Globus pallidus (tissue), 1 donor: Measurements from ENCODE around the gene WNK2.

Experiments
- DNase-seq: peaks from one replicate; pipeline ENCODE4 v3.0.0-alpha.2; 2015; ENCODE audit warnings: low spot score

WNK2 gene

DNA sequence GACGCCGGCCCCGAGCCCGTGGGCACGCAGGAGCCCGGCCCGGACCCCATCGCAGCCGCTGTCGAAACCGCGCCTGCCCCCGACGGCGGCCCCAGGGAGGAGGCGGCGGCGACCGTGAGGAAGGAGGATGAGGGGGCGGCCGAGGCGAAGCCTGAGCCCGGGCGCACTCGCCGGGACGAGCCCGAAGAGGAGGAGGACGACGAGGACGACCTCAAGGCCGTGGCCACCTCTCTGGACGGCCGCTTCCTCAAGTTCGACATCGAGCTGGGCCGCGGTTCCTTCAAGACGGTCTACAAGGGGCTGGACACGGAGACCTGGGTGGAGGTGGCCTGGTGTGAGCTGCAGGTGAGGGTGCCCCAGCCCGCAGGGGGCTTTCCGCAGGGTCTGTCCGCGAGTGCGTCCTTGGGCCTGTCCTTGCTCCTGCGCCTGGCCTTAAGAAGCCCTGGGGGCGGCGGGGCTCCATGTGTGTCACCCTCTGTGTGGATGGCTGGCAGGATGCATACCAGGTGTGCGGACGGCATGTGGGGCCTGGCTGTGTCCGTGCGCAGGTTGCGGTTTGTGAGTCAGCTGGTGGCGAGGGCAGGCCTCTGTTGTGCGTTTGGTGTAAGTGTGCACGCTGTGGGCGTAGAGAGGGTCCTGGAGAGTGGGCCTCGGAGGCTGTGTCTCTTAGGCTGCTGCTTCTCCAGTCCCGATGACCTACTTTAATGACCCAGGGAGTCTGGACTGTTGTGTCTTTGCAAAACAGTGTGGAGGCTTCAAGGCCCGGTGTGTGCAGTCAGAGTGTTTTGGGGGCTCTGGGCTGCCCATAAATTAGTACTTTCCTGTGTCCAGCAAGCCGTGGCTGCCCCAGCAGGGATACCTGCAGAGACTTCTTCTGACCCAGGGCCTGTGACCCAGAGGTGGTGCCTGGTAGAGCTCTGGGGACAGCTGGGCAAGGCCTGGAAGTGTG, 1.6 kb downstream of the WNK2 start:
- DNase-seq, result no peak

DNA sequence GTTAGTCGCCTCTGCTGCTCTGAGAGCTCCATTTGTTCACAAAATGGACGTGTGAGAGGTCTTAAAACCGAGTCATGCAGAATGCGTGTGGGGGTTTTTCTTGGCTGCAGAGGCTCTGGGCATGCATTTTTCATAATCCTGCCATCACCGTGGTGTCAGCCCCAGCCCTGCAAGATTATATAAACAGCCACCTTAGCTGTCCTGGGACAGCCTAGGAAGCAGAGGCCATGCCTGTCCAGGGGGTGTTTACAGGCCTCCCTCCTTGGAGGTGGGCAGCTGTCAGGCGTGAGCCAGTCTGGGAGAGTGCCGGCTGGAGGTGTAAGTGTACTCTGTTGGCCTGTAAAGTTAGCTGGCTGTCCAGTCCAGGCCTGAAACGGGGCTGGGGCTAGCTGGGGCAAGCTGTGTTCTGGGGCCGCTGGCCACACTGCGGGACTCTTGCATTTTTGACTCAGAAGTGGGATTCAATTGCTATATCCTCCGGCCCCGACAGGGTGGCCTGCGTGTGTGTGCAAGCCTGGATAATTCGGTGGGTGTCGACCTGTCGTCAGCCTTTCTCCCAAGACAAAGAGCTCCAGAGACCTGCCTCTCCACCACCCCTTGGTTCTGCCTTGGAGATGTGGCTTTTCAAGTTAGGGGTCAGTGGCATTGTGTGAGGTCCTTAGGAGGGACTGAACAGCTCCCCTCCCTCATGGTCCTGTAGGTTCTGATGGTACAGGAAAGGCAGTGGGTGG, 2.4 kb downstream of the WNK2 start:
- DNase-seq, result no peak

DNA sequence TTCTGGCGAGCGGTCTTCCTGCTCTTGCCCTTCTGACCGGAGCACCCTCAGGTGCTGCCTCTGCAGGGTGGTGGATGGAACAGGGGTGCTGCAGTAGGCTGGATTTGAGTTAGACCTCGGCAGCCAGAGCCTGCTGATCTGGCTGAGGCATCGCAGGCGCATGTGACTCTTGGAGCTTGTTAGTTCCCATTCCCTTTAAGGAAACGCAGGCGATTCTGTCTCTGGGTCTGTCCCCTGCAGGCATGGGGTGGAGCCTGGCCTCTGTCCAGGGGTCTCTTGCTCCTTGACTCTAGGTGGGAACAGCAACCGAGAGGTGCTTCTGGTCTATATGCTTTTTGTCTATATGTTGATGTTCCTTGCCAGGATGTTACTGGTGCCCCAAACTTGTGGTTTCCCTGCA, 3.1 kb downstream of the WNK2 start:
- no peak for DNase-seq

DNA sequence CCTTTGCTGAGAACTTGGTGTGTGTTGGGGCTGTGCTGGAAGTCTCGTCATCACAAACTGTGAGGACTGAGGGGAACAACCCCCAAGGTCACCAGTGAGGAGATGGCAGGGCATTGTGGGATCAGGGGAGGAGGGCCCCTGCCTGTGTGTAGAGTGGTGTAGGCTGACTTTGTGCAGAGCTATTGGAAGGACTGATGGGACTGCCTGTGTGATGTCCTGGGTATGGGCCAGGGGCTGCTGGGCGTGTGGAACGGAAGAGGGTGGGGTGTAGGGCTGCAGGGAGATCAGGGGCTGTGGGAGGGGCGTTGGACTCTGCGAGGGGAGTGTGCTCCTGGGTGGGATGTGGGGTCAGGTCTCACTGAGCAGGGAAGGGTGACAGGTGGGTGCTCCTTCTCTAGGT, 3.6 kb downstream of the WNK2 start:
- DNase-seq, result no peak

DNA sequence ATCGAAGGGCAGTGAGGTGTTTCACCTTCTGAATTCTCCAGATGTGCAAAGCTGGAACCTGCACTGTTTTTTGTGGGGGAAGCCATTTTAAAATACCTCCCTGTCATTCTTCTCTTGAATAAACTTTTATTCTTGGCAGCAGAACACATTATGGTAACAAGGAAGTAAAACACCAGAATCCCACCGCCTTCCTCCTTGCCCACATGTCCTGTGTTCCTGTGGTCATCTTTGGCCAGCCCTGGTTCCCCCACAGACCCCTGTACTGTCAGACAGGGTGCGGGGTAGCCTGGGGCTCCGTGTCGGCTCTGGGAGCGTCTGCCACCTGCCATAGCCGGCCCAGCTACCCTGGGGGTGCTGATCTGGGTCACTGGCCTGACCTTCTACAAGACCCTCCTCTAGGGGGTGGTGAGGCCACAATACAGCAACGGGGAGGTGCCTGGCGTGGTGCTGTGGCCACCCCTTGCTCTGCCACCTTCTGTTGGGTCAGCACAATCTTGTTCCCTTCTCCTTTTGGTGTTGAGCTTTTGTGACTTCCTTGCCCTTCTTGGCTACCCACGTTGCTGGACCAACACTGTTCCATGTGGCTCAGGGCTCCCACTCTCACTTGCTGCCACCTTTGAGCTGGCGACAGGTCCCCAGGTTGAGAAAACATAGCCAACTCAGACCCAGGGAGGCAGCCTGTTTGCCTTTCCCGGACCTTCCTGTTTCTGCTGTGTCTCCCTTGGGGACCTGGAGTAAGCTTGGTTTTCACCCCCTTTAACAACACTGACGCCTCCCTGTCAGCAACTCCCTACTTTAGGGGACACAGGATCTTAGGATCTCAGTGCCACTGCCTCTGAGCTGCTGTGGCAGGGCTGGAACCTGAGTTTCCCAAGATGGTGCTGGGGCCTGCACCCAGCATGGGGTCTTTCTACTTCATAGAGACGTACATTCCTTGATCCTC, 4.8 kb downstream of the WNK2 start:
- DNase-seq, result no peak

DNA sequence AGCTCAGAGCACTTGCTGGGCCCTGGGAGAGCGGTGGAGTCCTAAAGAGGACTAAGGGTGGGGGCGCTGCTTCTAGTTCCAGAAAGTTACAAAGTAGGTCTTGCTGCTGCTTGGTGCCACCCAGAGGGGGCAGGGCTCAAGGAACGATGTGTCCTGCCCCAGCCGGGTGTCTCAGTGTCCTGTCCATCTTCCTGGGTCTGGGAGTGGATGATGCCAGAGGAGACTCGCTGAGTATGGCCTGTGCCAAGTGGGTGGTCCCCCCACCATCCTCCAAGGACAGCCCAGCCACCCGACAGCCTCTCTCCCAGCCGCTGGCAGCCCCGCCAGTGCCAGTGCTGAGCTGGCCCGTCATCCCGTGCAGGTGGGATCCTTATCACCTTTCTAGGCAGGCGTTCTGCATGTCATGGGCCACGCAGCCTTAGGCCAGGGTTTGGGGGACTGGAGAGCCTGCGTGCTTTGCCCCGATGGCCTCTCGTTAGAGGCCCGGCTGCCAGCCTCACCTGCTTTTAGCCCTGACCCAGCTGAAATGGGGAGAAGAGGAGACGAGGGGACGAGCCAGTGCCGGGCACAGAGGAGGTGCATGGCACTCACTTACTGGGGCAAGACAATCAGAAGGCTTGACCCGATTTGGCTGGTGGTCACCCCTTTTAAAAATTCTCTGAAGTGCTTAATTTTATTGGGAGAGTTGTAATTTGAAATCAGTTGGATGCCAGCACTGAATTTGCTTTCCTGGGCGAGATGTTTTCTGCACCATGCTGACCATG, 5.6 kb downstream of the WNK2 start:
- no peak for DNase-seq

DNA sequence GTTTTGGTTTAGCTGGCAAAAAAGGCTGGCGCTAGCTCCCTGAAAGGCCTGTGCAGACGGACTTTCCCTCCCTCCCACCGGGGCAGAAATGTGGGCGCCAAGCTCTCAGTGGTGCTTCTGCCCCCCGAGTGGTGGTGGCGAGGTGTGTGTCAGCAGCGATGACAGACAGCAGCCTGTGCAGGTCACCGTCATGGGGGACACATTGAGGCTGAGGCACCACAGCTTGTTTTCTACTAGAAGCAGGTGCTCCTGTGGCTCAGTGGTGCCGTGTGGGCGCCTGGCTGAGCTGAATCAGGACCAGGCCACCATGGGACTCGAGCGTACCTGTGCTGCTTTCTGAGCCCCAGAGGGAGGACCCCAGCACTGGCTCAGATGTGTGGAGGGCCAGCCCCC, 6.2 kb downstream of the WNK2 start:
- DNase-seq, result no peak

DNA sequence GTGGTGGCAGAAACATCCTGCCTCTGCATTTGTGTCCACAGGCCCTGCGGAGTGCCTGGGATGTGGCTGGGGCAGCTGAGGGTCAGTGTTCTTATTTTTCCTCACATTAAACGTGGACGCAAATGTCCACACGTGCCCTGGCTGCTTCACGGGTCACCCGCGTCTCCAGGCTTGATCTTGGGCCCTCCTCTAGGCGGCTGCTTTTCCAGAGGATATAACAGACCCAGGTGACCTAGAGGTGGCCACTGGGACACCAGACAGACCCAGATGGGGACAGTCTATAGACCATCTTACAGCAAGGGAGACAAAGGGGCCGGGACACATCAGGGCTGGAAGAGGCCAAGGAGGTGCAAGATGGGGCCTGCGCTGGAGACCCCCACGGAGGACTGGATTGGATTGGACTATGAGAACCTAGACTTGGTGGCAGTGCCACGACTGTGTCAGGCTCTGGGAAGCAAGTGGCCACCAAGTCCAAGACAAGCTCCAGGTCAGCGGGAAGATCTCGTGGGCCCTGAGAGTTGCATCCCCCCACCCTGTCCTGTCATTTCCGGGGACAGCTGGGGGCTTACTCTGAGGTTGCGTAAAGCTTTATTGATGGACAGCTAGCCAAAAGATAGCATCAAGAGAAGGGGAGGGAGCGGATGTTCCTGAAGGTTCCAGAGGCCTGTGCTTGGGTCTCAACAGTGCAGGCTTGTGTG, 6.9 kb downstream of the WNK2 start:
- DNase-seq, result no peak

DNA sequence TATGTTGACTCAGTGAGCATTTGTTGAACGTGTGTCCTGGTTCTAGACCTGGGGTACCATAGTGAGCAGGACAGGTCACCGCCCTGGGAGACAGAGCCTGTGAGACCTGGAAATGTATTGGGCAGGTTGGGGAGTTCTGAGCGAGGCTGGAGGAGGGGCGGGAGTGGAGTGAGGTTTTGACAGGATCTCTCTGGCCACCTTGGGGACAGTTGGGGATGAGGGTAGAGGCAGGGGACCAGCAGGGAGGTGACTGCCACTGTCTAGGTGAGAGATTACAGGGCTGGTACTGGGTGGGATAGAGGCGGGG, 7.4 kb downstream of the WNK2 start:
- DNase-seq, result no peak

DNA sequence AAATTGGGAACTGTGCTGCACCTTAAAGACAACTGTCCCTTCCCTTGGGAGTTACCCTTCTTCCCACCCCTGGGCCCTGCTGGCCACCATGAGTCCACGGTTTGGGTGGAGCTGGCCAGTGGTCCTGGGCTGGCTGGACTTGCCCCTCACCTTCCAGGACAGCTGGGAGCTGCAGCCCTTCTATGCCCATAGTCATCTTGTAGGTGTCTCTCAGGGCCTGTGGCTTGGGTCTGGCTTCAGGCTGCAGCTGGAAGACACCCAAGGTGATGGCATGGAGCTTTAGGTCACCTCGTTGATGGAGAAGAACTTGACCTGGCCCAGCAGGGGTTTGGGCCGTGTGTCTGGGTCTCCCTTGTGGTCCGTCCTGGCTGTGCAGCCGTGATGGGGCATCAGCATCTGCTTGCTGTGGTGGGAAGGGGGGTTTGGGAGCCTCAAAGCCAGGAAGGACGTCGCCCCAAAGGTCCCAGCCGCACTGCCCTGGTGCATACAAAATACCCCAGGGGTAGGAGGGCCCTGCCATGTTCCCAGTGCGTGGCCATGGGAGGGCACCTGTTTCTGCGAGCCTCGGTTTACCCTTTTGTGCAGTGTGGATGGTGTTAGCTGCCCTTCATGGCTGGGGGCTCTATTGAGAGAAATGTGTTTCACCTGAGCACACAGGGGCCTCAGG, 8.9 kb downstream of the WNK2 start:
- no peak for DNase-seq

DNA sequence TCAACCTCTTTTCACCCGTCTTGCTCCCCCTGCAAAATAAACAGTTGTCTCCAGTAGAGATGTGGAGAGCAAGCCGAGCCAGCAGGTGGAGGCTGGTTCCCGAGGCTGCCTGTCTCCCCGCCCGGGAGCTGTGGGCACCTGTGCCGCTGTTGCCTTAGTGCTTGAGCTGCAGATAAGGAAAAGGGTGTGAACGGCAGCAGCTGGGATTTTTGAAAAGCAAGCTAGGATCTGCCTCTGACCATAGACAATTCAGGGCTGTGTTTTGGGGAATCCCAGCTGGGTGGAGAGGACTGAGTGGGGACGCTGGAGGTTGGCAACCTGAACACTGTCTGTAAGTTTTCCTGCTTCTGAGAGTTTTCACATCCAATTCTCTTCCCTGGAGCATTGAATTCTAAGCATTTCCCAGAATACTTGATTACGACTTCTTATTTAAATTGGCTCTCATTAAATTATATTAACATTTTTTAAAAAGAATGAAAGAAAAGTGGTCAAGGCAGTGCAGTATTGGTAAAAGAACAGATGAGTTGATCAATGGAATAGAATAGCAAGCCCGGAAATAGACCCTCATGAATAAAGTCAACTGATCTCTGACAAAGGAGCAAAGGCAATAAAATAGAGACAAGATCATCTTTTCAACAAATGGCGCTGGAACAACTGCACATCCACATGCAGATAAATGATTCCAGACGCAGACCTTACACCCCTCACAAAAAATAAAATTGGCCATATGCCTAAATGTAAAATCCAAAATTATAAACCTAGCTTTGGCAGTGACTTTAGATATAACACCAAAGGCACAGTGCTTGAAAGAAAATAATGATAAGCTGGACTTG, 9.7 kb downstream of the WNK2 start:
- no peak for DNase-seq

DNA sequence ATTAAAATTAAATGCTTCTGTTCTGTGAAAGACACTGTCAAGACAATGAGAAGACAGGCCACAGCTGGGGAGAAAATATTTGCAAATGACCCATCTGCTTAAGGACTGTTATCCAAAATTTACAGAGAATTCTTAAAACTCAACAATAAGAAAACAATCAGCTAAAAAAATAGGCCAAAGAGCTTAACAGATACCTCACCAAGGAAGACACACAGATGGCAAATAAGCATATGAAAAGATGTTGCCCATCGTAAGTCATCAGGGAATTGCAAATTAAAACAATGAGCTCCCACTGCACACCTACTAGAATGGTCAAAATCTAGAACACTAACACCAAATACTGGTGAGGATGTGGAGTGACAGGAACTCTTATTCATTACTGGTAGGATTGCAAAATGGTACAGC, 10.3 kb downstream of the WNK2 start:
- DNase-seq, result no peak

DNA sequence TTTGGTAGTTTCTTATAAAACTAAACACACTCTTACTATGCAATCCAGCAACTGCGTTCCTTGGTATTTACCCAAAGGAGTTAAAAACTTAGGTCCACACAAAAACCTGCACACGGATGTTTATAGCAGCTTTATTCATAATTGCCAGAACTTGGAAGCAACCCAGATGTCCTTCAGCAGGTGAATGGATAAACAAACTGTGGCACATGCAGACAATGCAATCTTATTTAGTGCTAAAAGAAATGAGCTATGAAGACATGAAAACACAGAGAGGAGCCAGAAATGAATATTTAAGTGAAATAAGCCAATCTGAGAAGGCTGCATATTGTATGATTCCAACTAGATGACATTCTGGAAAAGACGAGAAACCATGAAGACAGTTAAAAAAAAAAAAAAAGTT, 10.7 kb downstream of the WNK2 start:
- DNase-seq, result no peak

DNA sequence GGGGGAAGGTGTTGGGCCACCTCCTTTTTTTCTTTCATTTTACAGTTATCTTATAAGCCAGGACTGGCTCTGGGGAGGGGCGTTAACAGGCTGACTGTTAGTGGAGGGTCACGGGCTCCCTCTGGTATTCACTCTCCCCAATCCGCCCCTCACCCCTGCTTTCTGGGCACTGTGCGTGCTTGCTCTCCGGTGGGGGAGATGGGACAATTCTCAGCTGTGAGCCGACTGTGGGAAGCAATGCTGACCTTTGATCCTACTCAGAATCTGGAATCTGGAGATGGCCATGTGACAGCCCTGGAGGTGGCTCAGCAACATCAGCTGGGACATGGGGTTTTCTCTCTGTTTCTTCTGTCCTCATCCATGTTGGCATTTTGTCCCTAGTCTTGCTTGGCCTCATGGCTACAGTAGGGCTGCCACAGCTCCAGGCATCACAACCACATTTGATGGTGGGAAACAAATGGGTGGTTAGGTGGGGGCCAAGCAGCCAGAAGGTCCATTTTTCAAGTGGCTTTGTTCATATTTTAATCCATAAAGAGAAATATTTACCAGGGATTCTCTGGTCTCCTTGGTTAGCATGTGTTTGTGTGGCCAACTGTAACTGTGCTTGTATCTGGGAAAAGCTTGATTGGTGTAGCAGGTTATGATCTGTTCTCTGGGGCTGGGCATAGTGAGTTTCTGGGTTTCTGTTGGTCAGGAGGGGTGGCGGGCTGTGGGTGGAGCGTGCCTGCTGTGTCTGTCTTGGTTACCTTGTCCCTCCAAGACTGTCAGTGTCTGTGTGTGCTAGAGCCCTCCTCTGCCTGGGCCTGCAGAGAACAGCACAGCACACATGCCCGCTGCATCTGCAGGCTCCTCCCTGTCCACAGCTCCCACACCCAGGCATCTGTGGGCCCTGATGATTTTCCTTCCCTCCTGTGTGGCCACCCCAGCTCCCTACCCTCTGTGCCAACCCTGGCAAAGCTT, 12.4 kb downstream of the WNK2 start:
- DNase-seq, result no peak

DNA sequence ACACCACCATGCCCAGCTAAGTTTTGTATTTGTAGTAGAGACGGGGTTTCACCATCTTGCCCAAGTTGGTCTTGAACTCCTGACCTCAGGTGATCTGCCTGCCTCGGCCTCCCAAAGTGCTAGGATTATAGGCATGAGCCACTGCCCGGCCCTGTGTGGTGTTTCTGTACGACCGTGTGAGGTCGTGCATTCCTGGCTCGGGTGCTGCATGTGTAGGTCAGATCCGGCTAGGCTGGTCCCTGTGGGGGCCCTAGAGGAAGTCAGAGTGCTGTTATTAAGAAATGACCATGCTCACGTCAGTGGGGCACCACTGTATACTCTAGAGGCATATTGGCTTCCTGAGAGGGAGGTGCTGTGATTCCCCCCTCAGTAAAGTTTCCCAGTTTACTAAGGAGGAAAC, 13.7 kb downstream of the WNK2 start:
- DNase-seq, result no peak

DNA sequence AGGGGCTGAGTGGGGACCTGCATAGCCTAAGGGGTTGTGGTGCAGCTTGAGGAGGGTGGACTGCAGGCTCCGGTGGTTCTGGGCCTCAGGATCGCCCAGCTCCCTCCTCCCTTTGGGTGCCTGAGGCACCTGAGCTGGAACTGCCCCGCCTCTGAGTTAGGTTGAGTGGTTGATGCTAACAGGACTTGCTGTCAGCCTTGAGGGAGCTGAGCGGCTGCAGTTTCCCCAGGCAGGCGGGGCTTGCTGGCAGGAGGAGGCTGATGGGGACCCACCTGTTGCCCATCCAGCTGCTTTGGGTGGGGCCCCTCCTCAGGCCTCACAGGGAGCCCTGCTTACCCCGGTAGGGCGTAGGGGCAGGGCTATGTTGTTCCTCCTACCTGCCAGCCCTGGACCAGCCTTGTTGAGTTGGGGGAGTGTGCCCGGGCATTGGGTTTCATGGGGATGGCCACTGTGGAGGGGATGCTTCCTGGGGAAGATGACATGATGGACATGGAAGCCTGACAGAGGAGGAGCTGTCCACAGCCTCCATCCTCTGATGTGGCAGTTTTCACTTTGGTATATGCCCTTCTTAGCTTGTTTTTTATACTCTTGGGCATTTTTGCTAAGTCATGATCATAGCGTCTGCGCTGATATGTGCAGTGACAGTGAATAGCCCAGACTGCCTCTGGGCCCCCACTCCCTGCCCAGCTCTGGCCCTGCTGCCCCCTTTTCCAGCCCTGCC, 14.3 kb downstream of the WNK2 start:
- no peak for DNase-seq

DNA sequence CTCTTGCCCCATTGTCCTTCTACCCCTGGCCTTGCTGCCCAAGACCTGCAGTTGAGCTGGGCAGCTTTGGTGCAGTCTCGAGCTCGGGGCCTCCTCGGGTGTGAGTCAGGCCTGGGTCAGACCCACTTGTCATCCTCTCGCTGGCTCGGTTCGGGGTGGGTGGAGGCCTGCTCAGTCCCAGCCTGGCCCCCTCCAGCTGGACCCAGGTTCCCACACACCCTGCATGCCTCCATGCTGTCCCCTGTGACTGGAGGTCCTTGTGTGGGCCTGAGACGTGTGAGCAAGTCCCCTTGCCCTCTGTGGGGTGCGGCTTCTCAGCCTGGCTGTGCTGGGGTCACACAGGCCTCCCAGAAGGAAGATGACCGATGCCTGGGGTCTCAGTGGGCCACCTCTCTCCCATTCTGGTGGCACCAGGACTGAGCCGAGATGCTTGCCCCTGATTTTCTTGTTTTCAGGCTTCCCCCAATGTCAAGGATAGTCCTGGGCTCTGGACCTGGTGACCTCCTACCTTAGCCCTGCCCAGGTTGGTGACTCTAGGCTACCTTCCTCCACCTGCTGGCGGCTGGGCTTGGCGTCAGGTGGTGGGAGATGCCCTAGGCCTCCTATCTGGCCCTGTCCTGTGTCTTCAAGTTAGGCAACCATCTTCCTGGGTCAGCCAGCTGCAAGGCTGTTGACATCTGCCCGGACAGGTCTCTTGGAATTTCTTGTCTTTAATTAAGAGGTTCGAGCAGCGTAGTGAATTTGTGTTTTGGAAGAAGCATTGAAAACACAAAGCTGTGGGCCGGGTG, 15.1 kb downstream of the WNK2 start:
- DNase-seq, result no peak
